Omental fat pad (tissue), 4 donors: ENCODE measurements around the gene OR10A5. TPM values are rescaled to one million over a fixed set of nuclear protein-coding genes. Genes with fewer than 3 reads are reported as not detected.
"Not testable (repeated sequence)": the region's sequence is repeated elsewhere in the genome, so short reads cannot be mapped to it uniquely, and the experiment has no call there.

ENCODE experiments used
- ATAC-seq: fragments of 150-250 bp; one replicate; pipeline ENCODE4 v1.9.1; 2016; ENCODE audit warnings: mild to moderate bottlenecking, moderate library complexity; ENCODE audit not compliant: low FRiP score
- DNase-seq: peaks from one replicate; pipeline ENCODE4 v3.0.0-alpha.2; 2019; ENCODE audit warnings: low spot score
- CTCF ChIP-seq, 3 donors: fragments of 450-650 bp; IDR thresholded peaks; one replicate each; pipeline ENCODE4 v1.5.1; 2016 to 2017; ENCODE audit warnings: antibody characterized with exemption in 3 of 3, mild to moderate bottlenecking in 3 of 3, moderate library complexity in 2 of 3
- total RNA-seq, 4 donors: library from RNA; depleted of rRNA; stranded (reverse); fragments of >200 nt; gene quantifications; one replicate each; pipeline ENCODE4 v1.1.0, GENCODE V29; 2016

OR10A5 gene
- total RNA-seq, 4 donors from 2014 or later = not detected

DNA sequence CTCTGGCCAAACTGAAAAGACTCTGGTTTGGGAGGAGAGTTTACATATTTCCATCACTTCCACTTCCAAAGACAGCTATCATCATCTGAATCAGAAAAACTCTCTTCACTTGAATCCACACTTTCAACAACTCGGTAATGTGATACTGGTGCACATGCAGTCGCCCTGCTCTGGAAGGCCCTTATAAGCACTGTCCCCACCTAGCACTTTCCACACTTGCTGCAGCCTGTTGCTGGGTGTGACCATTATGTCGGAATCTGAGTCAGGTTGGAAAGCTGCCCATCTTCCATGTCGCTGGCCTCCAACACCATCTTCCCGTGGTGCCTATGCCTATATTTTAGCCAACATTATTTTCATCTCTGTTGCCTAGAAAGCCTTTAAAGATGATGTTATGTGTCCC, 1.1 kb upstream of the OR10A5 start:
- DNase-seq (no peak), ATAC-seq (no peak)
- TF ChIP-seq CTCF (IDR thresholded peaks at IDR 0.05) = no peak

DNA sequence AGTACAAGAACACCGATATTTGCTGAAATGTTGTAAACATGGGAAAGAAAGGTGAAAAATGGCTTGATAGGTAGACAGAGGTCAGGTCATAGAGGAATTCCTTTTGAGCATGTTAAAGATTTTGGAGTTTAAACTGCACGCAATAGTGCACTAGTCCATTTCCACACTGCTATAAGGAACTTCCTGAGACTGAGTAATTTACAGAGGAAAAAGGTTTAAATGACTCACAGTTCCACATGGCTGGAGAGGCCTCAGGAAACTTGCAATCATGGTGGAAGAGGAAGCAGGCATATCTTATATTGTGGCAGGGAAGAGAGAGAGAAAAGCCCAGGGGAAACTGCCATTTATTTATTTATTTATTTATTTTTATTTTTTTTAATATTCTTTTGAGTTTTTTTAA, 5.0 kb downstream of the OR10A5 start:
- no peak for ATAC-seq
- DNase-seq = no peak
- TF ChIP-seq CTCF (IDR thresholded peaks at IDR 0.05) = no peak

DNA sequence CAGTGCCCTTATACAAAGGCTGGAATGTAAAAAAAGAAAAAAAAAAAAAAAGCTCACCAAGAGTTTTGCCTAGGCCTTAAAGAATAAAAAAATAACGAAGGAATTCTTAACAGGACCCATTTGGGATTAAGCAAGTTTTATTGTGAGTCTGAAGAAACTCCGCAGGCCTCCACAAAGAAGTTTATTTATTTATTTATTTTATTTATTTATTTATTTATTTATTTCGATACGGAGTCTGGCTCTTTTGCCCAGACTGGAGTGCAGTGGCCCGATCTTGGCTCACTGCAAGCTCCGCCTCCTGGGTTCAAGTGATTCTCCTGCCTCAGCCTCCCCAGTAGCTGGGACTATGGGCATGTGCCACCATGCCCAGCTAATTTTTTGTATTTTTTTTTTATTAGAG, 9.3 kb downstream of the OR10A5 start:
- not testable (repeated sequence) for ATAC-seq, DNase-seq

- no peak for ATAC-seq
- TF ChIP-seq CTCF (IDR thresholded peaks at IDR 0.05) = no peak
- no peak for DNase-seq
These were observed 10.6 kb downstream of the OR10A5 start for GRCh38 chr11:6855971-6856541.

GRCh38 chr11:6856871-6857270, 11.4 kb downstream of the OR10A5 start:
- DNase-seq = no peak
- ATAC-seq = no peak
- TF ChIP-seq CTCF (IDR thresholded peaks at IDR 0.05) = no peak

- ATAC-seq (no peak), DNase-seq (no peak)
- no peak for TF ChIP-seq CTCF (IDR thresholded peaks at IDR 0.05)
These were observed 17.5 kb downstream of the OR10A5 start, which contains the start of gene OR10A2 for GRCh38 chr11:6862961-6863360. Gene OR10A2, plus strand, starts transcription at chr11:6863057. Its CDS starts 6,698 bp downstream, at chr11:6869755.

DNA sequence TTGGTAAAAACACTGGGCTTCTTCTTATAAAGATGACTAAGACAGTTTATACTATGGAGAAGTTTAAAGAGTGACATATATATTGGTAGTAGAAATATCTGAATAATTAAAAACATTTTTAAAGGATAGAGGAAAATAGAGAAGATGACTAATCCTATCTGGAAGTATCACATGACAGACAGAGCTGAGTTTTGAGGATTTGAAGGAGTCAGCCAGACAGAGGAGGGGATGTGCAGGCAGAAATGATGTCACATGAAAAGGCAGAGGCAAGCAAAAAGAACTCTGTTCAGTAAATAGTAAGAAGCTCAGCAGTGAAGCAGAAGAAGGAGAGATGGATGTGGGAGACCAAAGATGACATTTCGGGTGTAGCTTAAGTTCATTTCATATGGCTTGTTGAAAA, 19.0 kb downstream of the OR10A5 start:
- no peak for TF ChIP-seq CTCF (IDR thresholded peaks at IDR 0.05)
- DNase-seq = no peak
- no peak for ATAC-seq
